ENCODE results near the gene SAMD11. TPM values are rescaled to one million over a fixed set of nuclear protein-coding genes. Genes with fewer than 3 reads are reported as not detected.

SAMD11 gene
- total RNA-seq, 1 experiment from 2014 or later = 11.5 TPM

- H3K4me3 ChIP-seq (replicated peaks in 1 of 2; ENCODE audit: low read depth in 1 of 2, low read length in 2 of 2) = no peak overlapping the region
- H3K4me2 ChIP-seq (ENCODE audit: low read length) = no peak overlapping the region
- peaks cover 12 to 13% of the 10 kb centered on the region in 2 experiments for H3K4me1 ChIP-seq (ENCODE audit: control insufficient read depth in 1 of 2, insufficient read depth in 2 of 2, low read length in 2 of 2)
- no peak for TF ChIP-seq FOSL1 (IDR thresholded peaks at IDR 0.05; ENCODE audit: low read depth)
- no peak for TF ChIP-seq EZH2phosphoT487 (IDR thresholded peaks at IDR 0.05; ENCODE audit: borderline replicate concordance)
- TF ChIP-seq CTCF (IDR thresholded peaks at IDR 0.05 in 2 of 3, conservative IDR thresholded peaks at IDR 0.05 in 1 of 3; ENCODE audit: borderline replicate concordance in 1 of 3, insufficient read depth in 1 of 3, low read depth in 2 of 3, low read length in 2 of 3) = no peak
- no peak for TF ChIP-seq RAD21 (IDR thresholded peaks at IDR 0.05; ENCODE audit: low read depth)
- TF ChIP-seq ATF3 (IDR thresholded peaks at IDR 0.05) = no peak
- TF ChIP-seq ELF1 (IDR thresholded peaks at IDR 0.05; ENCODE audit: borderline replicate concordance, low read depth) = no peak
- no peak for TF ChIP-seq CEBPB (IDR thresholded peaks at IDR 0.05; ENCODE audit: low read depth)
- no peak for TF ChIP-seq MAX (IDR thresholded peaks at IDR 0.05)
- TF ChIP-seq TCF7L2 (IDR thresholded peaks at IDR 0.05; ENCODE audit: borderline replicate concordance, extremely low read depth, insufficient read depth, insufficient read length) = no peak
- no peak for TF ChIP-seq POLR2AphosphoS5 (IDR thresholded peaks at IDR 0.05; ENCODE audit: low read depth, low read length)
- TF ChIP-seq CBX3 (IDR thresholded peaks at IDR 0.05; ENCODE audit: low read depth) = no peak
- no peak for TF ChIP-seq REST (IDR thresholded peaks at IDR 0.05; ENCODE audit: low read depth)
- TF ChIP-seq EGR1 (IDR thresholded peaks at IDR 0.05; ENCODE audit: low read depth) = no peak
- no peak for TF ChIP-seq JUND (IDR thresholded peaks at IDR 0.05)
- DNase-seq (ENCODE audit: low read depth, low spot score) (no peak), ATAC-seq (no peak)
- H3K79me2 ChIP-seq (ENCODE audit: insufficient read depth, low read length) = no peaks in the 10 kb centered on the region
- H3K9me2 ChIP-seq (ENCODE audit: insufficient read depth) = no peaks in the 10 kb centered on the region
- peaks cover 14% of the 10 kb centered on the region; the same call in 1 of the 2 replicates for H3K27me3 ChIP-seq (ENCODE audit: insufficient read depth, low read length)
- H3K9ac ChIP-seq (ENCODE audit: low read length) = no peak overlapping the region
- ChIA-PET RAD21 (ENCODE audit: low non-redundant PET in 1 of 2, low total read pairs in 2 of 2, uncharacterized antibody in 2 of 2, unreplicated experiment in 2 of 2) (no interaction called here), CTCF (no interaction called here), POLR2A (no interaction called here)
- no peaks in the 10 kb centered on the region for H3K36me3 ChIP-seq (ENCODE audit: control insufficient read depth in 1 of 2, insufficient read depth in 2 of 2, low read length in 2 of 2)
- intact Hi-C loops (cut with micrococcal nuclease) = no loop called here
- no TSS peak for BruUV-seq (replicated peaks)
- H4K20me1 ChIP-seq (ENCODE audit: insufficient read depth) = no peaks in the 10 kb centered on the region
- no peak overlapping the region for H3K27ac ChIP-seq (ENCODE audit: low read depth, low read length)
- H2AFZ ChIP-seq (ENCODE audit: low read depth, low read length, poor library complexity, severe bottlenecking) = no peak overlapping the region
- H3K9me3 ChIP-seq (ENCODE audit: control insufficient read depth in 1 of 2, insufficient read depth in 1 of 2, low read depth in 1 of 2, low read length in 2 of 2) = no peaks in the 10 kb centered on the region
These were observed 6.2 kb downstream of the SAMD11 start for GRCh38 chr1:929712-930632.
